NCI-H187 treated with DMSO at 0.1 percent for 48 hours (cell line): ENCODE data around the gene TAF1A.

ENCODE experiments used
- DNase-seq: peaks from one replicate; lab custom pipeline; 2025; lab: John Stamatoyannopoulos, UW

TAF1A gene

DNA sequence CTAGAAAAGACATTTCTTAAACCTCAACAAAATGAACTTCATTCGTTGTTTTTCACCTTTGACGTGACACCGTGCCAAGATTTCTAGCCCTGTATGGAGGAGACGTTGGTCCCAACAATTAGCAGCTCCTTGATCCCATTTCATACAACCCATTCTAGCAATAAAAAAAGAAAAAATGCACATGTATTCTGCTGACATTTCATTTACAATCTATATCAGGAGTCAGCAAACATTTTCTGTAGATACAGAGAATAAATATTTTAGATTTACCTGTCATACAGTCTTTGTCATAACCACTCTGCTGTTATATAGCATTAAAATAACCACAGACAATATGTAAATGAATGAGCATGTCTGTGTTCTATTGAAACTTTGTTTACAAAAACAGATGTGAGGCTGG, 7.0 kb upstream of the TAF1A start:
- DNase-seq: no peak

- DNase-seq: no peak
These were observed 5.1 kb upstream of the TAF1A start for GRCh38 chr1:222594789-222595188.

DNA sequence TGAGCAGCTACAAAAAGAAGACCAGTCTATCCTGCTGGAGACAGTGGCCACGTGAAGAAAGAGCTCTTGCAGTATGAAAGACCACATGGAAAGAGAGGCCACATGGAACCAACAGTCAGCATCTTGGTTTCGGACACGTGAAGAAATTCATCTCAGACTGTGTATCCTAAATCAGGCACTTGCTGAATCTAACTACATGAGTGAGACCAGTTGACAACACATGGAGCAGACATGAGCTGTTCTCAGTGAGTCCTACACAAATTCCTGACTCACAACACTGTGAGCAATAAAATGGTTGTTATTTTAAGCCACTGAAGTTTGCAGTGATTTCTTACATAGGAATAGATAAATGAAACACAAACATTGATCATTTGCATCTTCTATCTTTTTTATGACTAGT, 2.4 kb upstream of the TAF1A start:
- DNase-seq: no peak

DNA sequence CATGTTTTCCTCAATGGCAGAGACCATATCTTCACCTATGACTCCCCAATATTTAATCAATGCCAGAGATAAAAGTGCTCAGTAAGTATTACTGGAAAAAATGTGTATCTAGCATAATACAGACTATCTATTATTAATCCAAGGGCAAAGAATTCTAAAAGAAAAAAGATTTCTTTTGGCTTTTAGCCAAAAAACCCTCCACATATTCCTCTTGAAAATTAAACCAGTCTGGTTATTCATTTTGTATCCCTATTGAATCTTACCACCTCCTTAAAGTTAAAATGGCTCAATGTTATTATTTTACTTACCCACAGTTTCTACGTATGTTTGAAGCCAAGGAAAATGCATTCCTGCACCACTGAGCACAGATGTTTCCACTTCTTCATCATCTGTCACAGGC, 1.6 kb downstream of the TAF1A start:
- no peak for DNase-seq

- DNase-seq: no peak
These were observed 2.9 kb downstream of the TAF1A start for GRCh38 chr1:222586842-222587241.

DNA sequence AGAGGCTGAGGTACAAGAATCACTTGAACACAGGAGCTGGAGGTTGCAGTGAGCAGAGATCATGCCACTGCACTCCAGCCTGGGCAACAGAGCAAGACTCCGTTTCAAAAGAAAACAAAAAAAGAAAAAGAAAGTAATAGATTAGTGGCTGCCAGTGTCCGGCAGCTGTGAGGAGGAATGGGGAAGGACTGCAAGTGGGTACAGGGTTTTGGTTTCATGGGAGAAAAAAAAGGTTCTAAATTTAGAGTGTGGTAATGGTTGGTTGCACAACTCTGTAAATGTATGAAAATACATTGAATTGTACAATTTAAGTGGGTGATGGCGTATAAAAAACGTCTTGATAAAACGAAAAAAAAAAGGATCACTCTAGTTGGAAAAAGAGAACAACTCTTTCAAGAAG, 6.7 kb downstream of the TAF1A start:
- DNase-seq: no peak

GRCh38 chr1:222582099-222582774, 7.5 kb downstream of the TAF1A start:
- DNase-seq: no peak

DNA sequence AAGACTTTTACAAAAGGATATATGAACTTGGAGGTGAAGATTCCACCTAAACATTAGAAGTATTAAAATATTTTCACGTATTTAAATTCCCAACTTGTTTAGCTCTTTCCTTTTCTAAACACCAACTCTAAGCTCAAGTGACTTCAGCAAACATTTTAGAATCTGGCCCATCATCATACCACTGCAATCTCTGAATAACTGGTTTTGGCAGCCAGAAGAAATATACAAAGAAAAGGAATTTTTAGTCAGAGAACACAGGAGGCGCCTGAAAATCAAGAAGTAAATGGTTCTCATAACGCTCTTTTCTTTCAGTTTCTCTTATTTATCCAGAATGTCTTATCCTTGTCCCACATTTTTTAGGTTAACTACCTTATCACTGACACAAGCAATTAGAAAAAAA, 10.4 kb downstream of the TAF1A start:
- no peak for DNase-seq

GRCh38 chr1:222570837-222571236, 18.9 kb downstream of the TAF1A start:
- no peak for DNase-seq

GRCh38 chr1:222561656-222562055, 28.1 kb downstream of the TAF1A start:
- DNase-seq: no peak

DNA sequence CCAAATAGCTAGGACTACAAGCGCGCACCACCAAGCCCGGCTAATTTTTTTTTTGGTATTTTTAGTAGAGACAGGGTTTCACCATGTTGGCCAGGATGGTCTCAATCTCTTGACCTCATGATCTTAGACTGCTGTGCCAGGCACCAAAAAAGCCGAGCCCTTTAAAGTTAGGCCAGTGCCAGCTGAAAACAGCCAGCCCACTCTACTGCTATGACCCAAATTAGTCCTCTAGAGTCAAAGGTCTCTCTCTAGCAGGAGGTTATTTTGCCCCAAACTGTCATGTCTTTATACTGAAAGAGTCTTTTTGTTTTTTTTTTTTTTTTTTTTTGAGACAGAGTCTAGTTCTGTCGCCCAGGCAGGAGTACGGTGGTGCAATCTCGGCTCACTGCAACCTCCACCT, 32.2 kb downstream of the TAF1A start:
- no peak for DNase-seq

- DNase-seq: no peak
These were observed 32.6 kb downstream of the TAF1A start for GRCh38 chr1:222557148-222557547.

GRCh38 chr1:222555992-222556615, 33.6 kb downstream of the TAF1A start:
- DNase-seq: no peak

DNA sequence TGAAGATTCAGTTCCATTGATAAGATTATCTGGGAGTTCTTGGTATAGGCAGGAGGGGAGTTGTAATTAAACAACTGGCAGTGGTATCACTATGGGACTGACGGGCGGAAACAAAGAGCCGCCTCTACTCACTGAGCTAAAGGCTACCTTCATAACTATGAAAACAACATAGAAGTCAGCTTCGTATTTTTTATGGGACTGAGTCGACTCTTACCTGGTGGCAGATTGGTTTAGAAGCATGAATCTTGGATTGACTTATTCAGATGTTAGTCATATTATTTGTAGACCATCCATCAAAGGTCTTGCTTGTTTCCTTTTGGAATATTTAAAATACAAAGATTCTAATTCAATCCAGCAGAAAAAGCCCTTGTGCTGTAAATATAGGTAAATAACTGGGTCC, 35.6 kb downstream of the TAF1A start:
- no peak for DNase-seq

DNA sequence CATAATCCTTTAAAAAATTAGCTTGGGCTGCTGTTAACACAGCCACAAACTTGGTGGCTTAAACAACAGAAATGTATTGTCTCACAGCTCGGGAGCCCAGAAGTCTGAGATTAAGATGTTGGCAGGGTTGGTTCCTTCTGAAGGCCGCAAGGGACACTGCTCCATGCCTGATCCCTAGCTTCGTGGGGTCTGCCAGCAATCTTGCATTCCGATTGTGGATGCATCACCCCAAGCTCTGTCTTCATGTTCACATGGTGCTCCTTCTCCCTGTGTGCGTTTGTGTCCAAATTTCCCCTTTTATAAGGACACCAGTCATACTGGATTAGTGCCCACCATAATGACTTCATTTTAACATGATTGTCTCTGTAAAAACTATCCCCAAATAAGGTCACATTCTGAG, 36.9 kb downstream of the TAF1A start:
- no peak for DNase-seq

DNA sequence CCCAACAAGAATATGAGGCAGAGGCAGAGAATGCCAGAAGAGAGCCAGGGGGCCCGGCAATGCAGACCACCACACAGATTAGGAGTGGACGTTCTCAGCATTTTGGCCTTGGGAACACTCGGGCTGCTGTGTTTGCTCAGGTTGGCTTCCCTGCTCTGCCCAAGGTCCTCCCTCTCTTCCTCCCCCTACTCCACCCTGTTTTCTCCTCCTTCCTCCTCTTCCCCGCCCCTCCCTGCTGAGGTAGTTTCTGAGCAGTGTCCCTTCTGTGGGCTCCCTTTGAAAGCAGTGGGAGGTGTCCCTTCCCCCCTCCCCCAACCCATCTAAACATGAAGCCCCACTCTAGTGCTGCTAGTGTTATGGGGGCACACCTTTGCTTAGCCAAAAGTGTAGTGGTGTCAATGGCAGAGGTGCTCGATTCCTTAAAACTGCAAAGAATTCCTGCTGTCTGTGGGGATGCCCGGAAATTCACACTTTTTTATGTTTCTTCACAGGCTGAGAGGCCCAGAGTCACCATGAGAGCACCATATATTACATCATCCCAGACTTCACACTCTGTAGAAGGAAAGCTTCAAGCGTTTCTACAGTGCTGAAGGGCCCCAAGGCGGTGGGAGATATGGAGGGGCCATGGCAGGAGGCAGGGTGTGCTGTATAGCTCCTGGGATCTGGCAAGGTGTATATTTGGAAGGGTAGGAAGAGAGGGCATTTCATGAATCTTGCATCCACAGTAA, 41.6 kb downstream of the TAF1A start, which contains the start of gene HHIPL2:
TSS of gene HHIPL2 (minus strand) at position 161 of the 728 bp plus-strand sequence. CDS start at position 101, 60 bp downstream.
- no peak for DNase-seq

DNA sequence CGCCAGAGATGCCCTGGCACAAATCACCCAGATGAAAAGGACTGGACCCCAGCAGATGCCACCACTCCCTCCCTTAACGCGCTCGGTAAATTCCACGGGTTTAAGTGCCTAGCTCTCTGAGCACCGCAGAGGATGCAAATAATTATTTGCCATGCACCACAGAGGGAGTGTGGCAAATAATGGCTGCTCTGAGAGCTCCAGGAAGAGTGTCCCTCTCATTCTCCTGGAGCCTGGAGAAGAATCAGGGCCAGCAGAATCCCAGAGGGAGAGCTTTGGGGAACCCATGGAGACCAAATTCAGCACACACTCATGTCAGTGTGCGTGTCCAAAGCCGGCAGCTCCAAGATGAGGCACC, 42.5 kb downstream of the TAF1A start:
- DNase-seq: no peak

GRCh38 chr1:222546548-222547259, 43.0 kb downstream of the TAF1A start:
- no peak for DNase-seq

- DNase-seq: no peak
These were observed 43.6 kb downstream of the TAF1A start for GRCh38 chr1:222546091-222546490.

- no peak for DNase-seq
These were observed 45.9 kb downstream of the TAF1A start for GRCh38 chr1:222543817-222544216.

DNA sequence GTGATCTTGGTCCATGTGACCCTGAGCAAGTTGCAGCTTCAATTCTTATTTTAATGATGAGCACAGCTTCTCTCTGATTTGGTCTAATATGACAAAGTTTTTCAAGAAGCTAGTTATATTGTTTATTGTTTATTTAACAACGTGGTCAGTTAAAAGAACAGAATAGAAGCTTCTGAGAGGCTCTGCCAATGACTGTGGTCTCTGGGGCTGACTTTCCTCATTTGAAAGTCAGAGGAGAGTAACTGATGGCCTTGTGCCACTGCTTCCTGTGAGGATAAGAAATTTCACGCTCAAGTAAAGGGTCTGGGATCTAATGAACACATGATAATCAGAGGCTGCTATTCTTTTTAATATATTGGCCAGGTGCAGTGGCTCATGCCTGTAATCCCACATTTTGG, 49.1 kb downstream of the TAF1A start:
- no peak for DNase-seq

- DNase-seq: no peak
These were observed 49.7 kb downstream of the TAF1A start for GRCh38 chr1:222539951-222540597.
